Islet of Langerhans (tissue), 1 donor: ENCODE measurements around the gene LGR6.
"Not testable (repeated sequence)": the region's sequence is repeated elsewhere in the genome, so short reads cannot be mapped to it uniquely, and the experiment has no call there.

Experiments used
- FAIRE-seq: peaks from one replicate; lab custom pipeline; 2011; peaks lifted over from hg19 to GRCh38; lab: Jason Lieb, UNC

LGR6 gene

GRCh38 chr1:202160377-202160940, 33.1 kb upstream of the LGR6 start, which contains the start of gene PTPN7:
Gene PTPN7, minus strand, starts transcription at chr1:202160602. Its CDS starts 1,200 bp downstream, at chr1:202159402.
- no peak for FAIRE-seq

GRCh38 chr1:202161151-202162046, 32.2 kb upstream of the LGR6 start:
- FAIRE-seq = no peak

- FAIRE-seq = no peak
Observed at GRCh38 chr1:202162047-202162417, 31.6 kb upstream of the LGR6 start.

- FAIRE-seq = no peak
Observed at GRCh38 chr1:202162418-202163280, 30.9 kb upstream of the LGR6 start.

GRCh38 chr1:202163281-202164270, 30.0 kb upstream of the LGR6 start:
- no peak for FAIRE-seq

- no peak for FAIRE-seq
Observed at GRCh38 chr1:202164271-202165037, 29.1 kb upstream of the LGR6 start.

GRCh38 chr1:202165267-202165941, 28.2 kb upstream of the LGR6 start:
- FAIRE-seq = no peak

GRCh38 chr1:202165942-202166843, 27.4 kb upstream of the LGR6 start:
- FAIRE-seq = no peak

- not testable (repeated sequence) for FAIRE-seq
Observed at GRCh38 chr1:202167054-202167453, 26.5 kb upstream of the LGR6 start.

- no peak for FAIRE-seq
Observed at GRCh38 chr1:202167708-202168415, 25.7 kb upstream of the LGR6 start.

GRCh38 chr1:202168861-202169260, 24.7 kb upstream of the LGR6 start:
- FAIRE-seq = no peak

- no peak for FAIRE-seq
Observed at GRCh38 chr1:202170726-202171125, 22.9 kb upstream of the LGR6 start.

- FAIRE-seq = no peak
Observed at GRCh38 chr1:202171292-202172014, 22.1 kb upstream of the LGR6 start.

GRCh38 chr1:202172015-202172355, 21.6 kb upstream of the LGR6 start:
- no peak for FAIRE-seq

- FAIRE-seq = no peak
Observed at GRCh38 chr1:202173993-202174392, 19.6 kb upstream of the LGR6 start.

- FAIRE-seq = no peak
Observed at GRCh38 chr1:202176949-202177927, 16.4 kb upstream of the LGR6 start.
